Measurements from ENCODE around the gene TVP23B.
"Not testable (repeated sequence)": the region's sequence is repeated elsewhere in the genome, so short reads cannot be mapped to it uniquely, and the experiment has no call there.

The TVP23B gene

GRCh38 chr17:18780991-18781718 is at the start of gene TVP23B:
Gene TVP23B (plus strand): TSS chr17:18781183. CDS start chr17:18781294, 111 bp downstream.
- peak; percentile 98 for DNase-seq

- DNase-seq = not testable (repeated sequence)
These were observed 48.5 kb upstream of the TVP23B start for GRCh38 chr17:18732438-18732837.

GRCh38 chr17:18733350-18733749 is 47.6 kb upstream of the TVP23B start:
- DNase-seq = not testable (repeated sequence)

- DNase-seq = not testable (repeated sequence)
These were observed 41.2 kb upstream of the TVP23B start for GRCh38 chr17:18739616-18740391.

- DNase-seq = not testable (repeated sequence)
These were observed 39.8 kb upstream of the TVP23B start for GRCh38 chr17:18741228-18741627.

GRCh38 chr17:18743699-18744421 is 37.1 kb upstream of the TVP23B start, which contains the start of gene FBXW10:
Gene FBXW10 (plus strand): TSS chr17:18744054. CDS start chr17:18744245, 191 bp downstream.
- peak; percentile 16 for DNase-seq

GRCh38 chr17:18744726-18745125 is 36.3 kb upstream of the TVP23B start:
- not testable (repeated sequence) for DNase-seq

- DNase-seq = peak; percentile 24
These were observed 34.4 kb upstream of the TVP23B start for GRCh38 chr17:18746551-18746950.

GRCh38 chr17:18747501-18747900 is 33.5 kb upstream of the TVP23B start:
- DNase-seq = not testable (repeated sequence)

- not testable (repeated sequence) for DNase-seq
These were observed 30.7 kb upstream of the TVP23B start for GRCh38 chr17:18750242-18750641.

GRCh38 chr17:18753829-18754409 is 27.1 kb upstream of the TVP23B start:
- DNase-seq = not testable (repeated sequence)

GRCh38 chr17:18755969-18756368 is 25.0 kb upstream of the TVP23B start:
- not testable (repeated sequence) for DNase-seq

GRCh38 chr17:18757368-18758044 is 23.5 kb upstream of the TVP23B start:
- DNase-seq = not testable (repeated sequence)

- DNase-seq = not testable (repeated sequence)
These were observed 22.6 kb upstream of the TVP23B start for GRCh38 chr17:18758344-18758743.

- DNase-seq = not testable (repeated sequence)
These were observed 20.8 kb upstream of the TVP23B start for GRCh38 chr17:18760221-18760620.

GRCh38 chr17:18770572-18770971 is 10.4 kb upstream of the TVP23B start:
- DNase-seq = not testable (repeated sequence)

- not testable (repeated sequence) for DNase-seq
These were observed 9.9 kb upstream of the TVP23B start for GRCh38 chr17:18771066-18771465.

- no peak for DNase-seq
These were observed 8.5 kb upstream of the TVP23B start for GRCh38 chr17:18772471-18772870.

- DNase-seq = not testable (repeated sequence)
These were observed 822 bp downstream of the TVP23B start for GRCh38 chr17:18781805-18782204.

GRCh38 chr17:18785933-18786332 is 5.0 kb downstream of the TVP23B start:
- not testable (repeated sequence) for DNase-seq

GRCh38 chr17:18786890-18787289 is 5.9 kb downstream of the TVP23B start:
- DNase-seq = not testable (repeated sequence)

- not testable (repeated sequence) for DNase-seq
These were observed 10.4 kb downstream of the TVP23B start for GRCh38 chr17:18791402-18791801.
